SJCRH30 (cell line): ENCODE results near the gene ABCB6. TPM values are rescaled to one million over a fixed set of nuclear protein-coding genes. Genes with fewer than 3 reads are reported as not detected.
A peak's percentile ranks its signal among the peaks of the same experiment; 100 is the strongest.

Experiments used
- DNase-seq, 2 experiments: peaks; one replicate each; pipeline ENCODE4 v3.0.0-alpha.2; 2015 to 2020
- H3K27ac ChIP-seq: fragments of 250-450 bp; sonication (Bioruptor Pico); 2 replicates; pipeline ENCODE4 v1.5.1; 2020; ENCODE audit warnings: mild to moderate bottlenecking, moderate library complexity
- H3K27me3 ChIP-seq: fragments of 250-450 bp; sonication (Bioruptor Pico); 2 replicates; pipeline ENCODE4 v1.5.1; 2020; ENCODE audit warnings: mild to moderate bottlenecking, moderate library complexity
- H3K36me3 ChIP-seq: fragments of 250-450 bp; sonication (Bioruptor Pico); 2 replicates; pipeline ENCODE4 v1.5.1; 2020; ENCODE audit warnings: mild to moderate bottlenecking, moderate library complexity
- H3K4me1 ChIP-seq: fragments of 250-450 bp; sonication (Bioruptor Pico); 2 replicates; pipeline ENCODE4 v1.5.1; 2020; ENCODE audit warnings: mild to moderate bottlenecking, moderate library complexity
- H3K4me3 ChIP-seq: fragments of 250-450 bp; sonication (Bioruptor Pico); 2 replicates; pipeline ENCODE4 v1.5.1; 2020; ENCODE audit warnings: mild to moderate bottlenecking, moderate library complexity
- H3K9me3 ChIP-seq: fragments of 250-450 bp; sonication (Bioruptor Pico); replicated peaks from 2 replicates; pipeline ENCODE4 v1.5.1; 2020; ENCODE audit warnings: mild to moderate bottlenecking, moderate library complexity
- total RNA-seq: library from RNA; depleted of rRNA; stranded (reverse); fragments of >200 nt; shearing (Covaris generic); gene quantifications from 2 replicates; pipeline ENCODE4 v1.2.3, GENCODE V29; 2014; rRNA removed

ABCB6 gene
- total RNA-seq, 1 experiment from 2014 or later: 26.5 TPM

DNA sequence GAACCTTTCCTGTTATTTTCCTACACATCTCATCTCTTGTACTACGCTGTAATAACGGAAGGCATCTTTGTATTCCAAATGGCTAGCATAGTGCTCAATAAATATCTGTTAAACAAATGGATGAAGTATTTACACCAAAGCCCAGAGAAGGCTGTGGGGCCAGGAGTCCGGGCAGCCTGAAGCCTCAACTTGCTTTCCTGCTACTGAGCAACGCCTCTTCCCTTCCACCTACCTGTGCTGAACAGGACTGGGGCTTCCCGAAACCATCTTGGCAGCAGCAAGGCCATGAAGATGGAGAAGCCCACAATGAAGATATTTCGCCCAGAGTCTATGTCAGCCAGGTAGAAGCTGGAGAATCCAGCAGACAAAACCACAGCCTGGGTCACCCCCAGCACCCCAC is 55.6 kb downstream of the ABCB6 start:
- H3K36me3 ChIP-seq: no peaks in the 10 kb centered on the region
- H3K27me3 ChIP-seq: no peaks in the 10 kb centered on the region
- no peak overlapping the region for H3K4me3 ChIP-seq
- 0 out of 2 replicates have a peak, but pooled peaks cover 8% of the 10 kb centered on the region for H3K4me1 ChIP-seq
- DNase-seq: no peak
- H3K9me3 ChIP-seq: no peaks in the 10 kb centered on the region
- no peak overlapping the region for H3K27ac ChIP-seq

DNA sequence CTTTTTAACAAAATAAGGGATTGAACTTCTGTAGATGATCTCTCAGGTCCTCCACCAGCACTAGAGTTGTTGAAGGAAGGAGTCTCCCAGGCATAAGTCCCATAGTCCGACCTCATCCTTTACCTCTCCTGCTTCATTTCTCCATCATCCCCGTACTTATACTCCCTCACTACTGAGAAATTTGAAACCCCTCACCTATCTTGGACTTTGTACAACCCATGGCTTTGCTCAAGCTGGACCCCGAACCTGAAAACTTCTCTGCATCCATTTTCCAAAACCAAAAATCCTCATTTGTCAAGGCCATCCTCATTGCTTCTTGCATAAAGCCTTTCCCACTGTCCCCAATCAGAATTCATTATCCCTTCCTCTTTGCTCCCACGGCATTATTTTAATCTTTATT is 57.7 kb downstream of the ABCB6 start:
- H3K27ac ChIP-seq: no peak overlapping the region
- DNase-seq: no peak

DNA sequence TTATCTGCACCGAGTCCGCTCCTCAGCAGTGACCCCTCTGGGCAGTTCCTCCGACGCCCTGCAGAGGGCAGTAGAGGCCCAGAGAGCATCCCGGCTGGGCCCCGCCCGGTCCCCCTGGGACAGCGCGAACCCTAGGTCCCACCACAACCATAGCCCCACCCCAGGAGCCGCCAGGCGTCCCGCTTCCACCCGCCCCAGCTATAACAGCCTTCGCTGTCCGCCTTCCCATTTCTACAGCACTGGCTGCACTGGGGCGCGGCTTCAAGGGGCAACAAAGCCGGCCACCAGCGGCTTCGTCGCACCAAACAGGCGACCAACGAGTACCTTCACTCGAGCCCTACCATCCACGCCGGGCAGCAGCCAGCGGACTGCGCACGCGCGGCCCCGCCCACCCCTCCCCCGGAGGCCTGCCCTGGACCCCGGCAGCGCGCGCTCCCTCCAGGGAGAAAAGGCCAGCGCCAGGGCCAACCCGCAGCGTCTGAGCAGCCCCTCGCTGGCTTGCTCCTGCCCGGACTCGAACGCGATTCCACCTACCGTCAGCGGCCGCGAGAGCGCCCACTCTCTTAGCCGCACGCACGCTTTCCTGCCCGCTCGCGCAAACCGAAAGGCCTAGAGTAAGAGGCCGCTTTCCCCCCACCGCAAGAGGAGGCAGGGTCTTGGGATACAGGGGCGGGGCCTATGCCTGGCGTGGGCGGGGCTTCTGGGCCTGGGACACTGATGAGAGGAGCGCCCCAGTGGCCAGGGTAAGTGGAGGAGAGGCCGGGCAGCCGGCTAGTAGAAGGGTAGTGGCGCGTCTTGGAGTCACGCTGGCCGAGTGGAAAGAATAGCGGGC is 58.4 kb downstream of the ABCB6 start, which contains the start of gene NHEJ1:
NHEJ1 (minus strand) TSS at position 630 of the 832 bp plus-strand sequence. CDS start 2,453 bp downstream, outside the sequence.
- Histone ChIP-seq H3K36me3 (no peaks in the 10 kb centered on the region), H3K27ac (peak within 1 kb of the TSS; percentile 71), H3K4me1 (0 out of 2 replicates have a peak, but pooled peaks cover 8% of the 10 kb centered on the region), H3K27me3 (no peaks in the 10 kb centered on the region), H3K9me3 (no peaks in the 10 kb centered on the region), H3K4me3 (peak within 1 kb of the TSS; percentile 72)
- peak; percentile 96 to 97 for DNase-seq

More for the DNA sequence above, 57.7 kb downstream of the ABCB6 start:
- Histone ChIP-seq H3K36me3 (no peaks in the 10 kb centered on the region), H3K4me1 (0 out of 2 replicates have a peak, but pooled peaks cover 8% of the 10 kb centered on the region), H3K27me3 (no peaks in the 10 kb centered on the region), H3K4me3 (peak overlapping the region; percentile 72), H3K9me3 (no peaks in the 10 kb centered on the region)

Other genes with a start within 250 kb of the ABCB6 start
- not detected in 2 replicates for gene FEV, start 233.8 kb downstream of the ABCB6 start, total RNA-seq
- 0.15 TPM in 1 of 2 replicates, not detected in the other for gene CRYBA2, start 225.5 kb downstream of the ABCB6 start, total RNA-seq
- not detected in 2 replicates for gene CFAP65, start 177.4 kb downstream of the ABCB6 start, total RNA-seq
- gene IHH, start 158.0 kb downstream of the ABCB6 start, total RNA-seq: 0.10 TPM in 1 of 2 replicates, not detected in the other
- gene NHEJ1, start 58.1 kb downstream of the ABCB6 start, total RNA-seq: 19.6 and 21.7 TPM in 2 replicates
- 0.10 and 0.13 TPM in 2 replicates for gene SLC23A3, start 48.9 kb downstream of the ABCB6 start, total RNA-seq
- gene CNPPD1, start 42.0 kb downstream of the ABCB6 start, total RNA-seq: 13.0 and 13.3 TPM in 2 replicates
- gene RETREG2, start 40.7 kb downstream of the ABCB6 start, total RNA-seq: 32.0 and 38.0 TPM in 2 replicates
- 16.0 and 16.2 TPM in 2 replicates for gene ZFAND2B, start 12.2 kb downstream of the ABCB6 start, total RNA-seq
- gene ATG9A, start 10.7 kb upstream of the ABCB6 start, total RNA-seq: 35.3 and 37.8 TPM in 2 replicates
- 19.2 and 28.7 TPM in 2 replicates for gene ANKZF1, start 10.8 kb upstream of the ABCB6 start, total RNA-seq
- 2.9 and 4.2 TPM in 2 replicates for gene GLB1L, start 26.5 kb upstream of the ABCB6 start, total RNA-seq
- 11.0 and 12.7 TPM in 2 replicates for gene STK16, start 26.5 kb upstream of the ABCB6 start, total RNA-seq
- 0.08 TPM in 1 of 2 replicates, not detected in the other for gene TUBA4B, start 34.3 kb upstream of the ABCB6 start, total RNA-seq
- gene TUBA4A, start 35.0 kb upstream of the ABCB6 start, total RNA-seq: 188 and 197 TPM in 2 replicates
- gene DNAJB2, start 60.4 kb upstream of the ABCB6 start, total RNA-seq: 16.8 and 19.4 TPM in 2 replicates
- gene PTPRN, start 90.4 kb upstream of the ABCB6 start, total RNA-seq: not detected in 2 replicates
- not detected in 2 replicates for gene RESP18, start 113.8 kb upstream of the ABCB6 start, total RNA-seq
- gene DNPEP, start 169.0 kb upstream of the ABCB6 start, total RNA-seq: 29.5 and 33.1 TPM in 2 replicates
- 331 and 376 TPM in 2 replicates for gene DES, start 199.4 kb upstream of the ABCB6 start, total RNA-seq
- 21.3 and 26.2 TPM in 2 replicates for gene SPEG, start 215.9 kb upstream of the ABCB6 start, total RNA-seq